Endothelial cell of umbilical vein (primary cell): ENCODE measurements around the gene BMPER. TPM values are rescaled to one million over a fixed set of nuclear protein-coding genes. Genes with fewer than 3 reads are reported as not detected.

ENCODE experiments used
- BruUV-seq: library from RNA; stranded (reverse); fragments of 400-500 nt; replicated peaks from 2 replicates; lab custom pipeline; 2021; lab: Mats Ljungman, UMichigan
- CTCF ChIA-PET: fragments of 300-600, 350-600 bp; sonication (Branson Sonifier 250); formaldehyde crosslinking; loops from one replicate; lab custom pipeline; 2021; ENCODE audit warnings: antibody characterized with exemption, inconsistent platforms; lab: Charles Lee
- POLR2A ChIA-PET: fragments of 300-600, 350-600 bp; sonication (Branson Sonifier 250); formaldehyde crosslinking; loops from one replicate; lab custom pipeline; 2021; ENCODE audit warnings: antibody characterized with exemption, inconsistent platforms; lab: Charles Lee
- DNase-seq: peaks from one replicate; pipeline ENCODE4 v3.0.0-alpha.2; 2011; ENCODE audit warnings: low read depth, low spot score
- FAIRE-seq: peaks from 2 replicates; lab custom pipeline; 2011; peaks lifted over from hg19 to GRCh38; lab: Jason Lieb, UNC
- H2AFZ ChIP-seq: 2 replicates; pipeline ENCODE4 v1.6.0; 2012; ENCODE audit warnings: low read depth, low read length, control low read depth, inconsistent platforms
- H3K27ac ChIP-seq: 2 replicates; pipeline ENCODE4 v1.5.1; 2011; ENCODE audit warnings: low read depth, mild to moderate bottlenecking, control low read depth, low read length, moderate library complexity; ENCODE audit not compliant: insufficient read depth
- H3K27me3 ChIP-seq, 2 experiments: 2 replicates each; pipeline versions ENCODE4 v1.6.0 to v1.6.1; 2011; ENCODE audit warnings: low read length in 2 of 2, mixed read lengths in 1 of 2; ENCODE audit not compliant: control insufficient read depth in 2 of 2, insufficient read depth in 2 of 2
- H3K36me3 ChIP-seq, 2 experiments: 2 replicates in 1 of 2; 3 replicates in 1 of 2; pipeline ENCODE4 v1.5.1; 2011; ENCODE audit warnings: low read length in 2 of 2, mild to moderate bottlenecking in 1 of 2, moderate library complexity in 1 of 2; ENCODE audit not compliant: control insufficient read depth in 2 of 2, insufficient read depth in 2 of 2; ENCODE audit errors: extremely low read depth in 1 of 2
- H3K4me1 ChIP-seq: 3 replicates; pipeline ENCODE4 v1.5.1; 2011; ENCODE audit warnings: mild to moderate bottlenecking, low read length; ENCODE audit not compliant: control insufficient read depth, insufficient read depth; ENCODE audit errors: extremely low read depth
- H3K4me2 ChIP-seq: 2 replicates; pipeline ENCODE4 v1.6.1; 2011; ENCODE audit warnings: low read length, control low read depth, mixed read lengths; ENCODE audit not compliant: insufficient read depth
- H3K4me3 ChIP-seq, 3 experiments: fragments of 200-600 bp in 1 of 3; sonication (generic), shearing (Covaris generic) in 1 of 3; replicated peaks in 1 of 3; 2 replicates each; pipeline ENCODE4 v1.5.1; 2011 to 2016; ENCODE audit warnings: control low read depth in 3 of 3, low read length in 3 of 3, mild to moderate bottlenecking in 2 of 3, inconsistent platforms in 1 of 3, low read depth in 1 of 3, moderate library complexity in 1 of 3; ENCODE audit not compliant: insufficient read depth in 1 of 3
- H3K79me2 ChIP-seq: 2 replicates; pipeline ENCODE4 v1.6.0; 2012; ENCODE audit warnings: low read length, inconsistent platforms; ENCODE audit not compliant: control insufficient read depth, insufficient read depth
- H3K9ac ChIP-seq: replicated peaks from 2 replicates; pipeline ENCODE3; 2011; ENCODE audit warnings: low read length, control low read depth; ENCODE audit not compliant: insufficient read depth; ENCODE audit errors: extremely low read depth
- H3K9me1 ChIP-seq: replicated peaks from 3 replicates; pipeline ENCODE4 v1.6.0; 2011; ENCODE audit warnings: mild to moderate bottlenecking, low read length; ENCODE audit not compliant: control insufficient read depth, insufficient read depth; ENCODE audit errors: extremely low read depth
- H3K9me3 ChIP-seq: replicated peaks from 2 replicates; pipeline ENCODE4 v1.5.1; 2012; ENCODE audit warnings: low read length, inconsistent platforms; ENCODE audit not compliant: control insufficient read depth, insufficient read depth
- H4K20me1 ChIP-seq: replicated peaks from 2 replicates; pipeline ENCODE3; 2011; ENCODE audit warnings: mild to moderate bottlenecking, low read length; ENCODE audit not compliant: control insufficient read depth, insufficient read depth; ENCODE audit errors: extremely low read depth
- EZH2 ChIP-seq: IDR thresholded peaks from 2 replicates; pipeline ENCODE4 v1.6.1; 2012; ENCODE audit warnings: borderline replicate concordance, low read depth, mild to moderate bottlenecking, moderate library complexity, low read length, inconsistent platforms; ENCODE audit not compliant: severe bottlenecking
- FOS ChIP-seq: IDR thresholded peaks from 2 replicates; pipeline ENCODE4 v1.6.1; 2011; ENCODE audit warnings: mild to moderate bottlenecking, low read length, moderate library complexity, borderline replicate concordance; ENCODE audit not compliant: insufficient read depth
- GATA2 ChIP-seq: IDR thresholded peaks from 2 replicates; pipeline ENCODE4 v1.7.0; 2011; ENCODE audit warnings: low read depth, mild to moderate bottlenecking, moderate library complexity, mixed read lengths, low read length; ENCODE audit not compliant: insufficient read length, insufficient read depth
- JUN ChIP-seq: IDR thresholded peaks from 2 replicates; pipeline ENCODE4 v1.6.1; 2011; ENCODE audit warnings: borderline replicate concordance, low read depth; ENCODE audit not compliant: insufficient read length, insufficient read depth
- MYC ChIP-seq: IDR thresholded peaks from one replicate; pipeline ENCODE4 v1.6.1; 2011; ENCODE audit warnings: mild to moderate bottlenecking, low read depth, low read length
- POLR2A ChIP-seq: IDR thresholded peaks from 2 replicates; pipeline ENCODE4 v1.6.1; 2012; ENCODE audit warnings: low read depth, mild to moderate bottlenecking, control low read depth, low read length
- POLR2AphosphoS5 ChIP-seq: IDR thresholded peaks from 2 replicates; pipeline ENCODE4 v1.6.1; 2012; ENCODE audit warnings: low read depth, mild to moderate bottlenecking, control low read depth, low read length, moderate library complexity; ENCODE audit not compliant: insufficient read depth
- dilution Hi-C: fragments of 300-500 bp; cut with MboI; formaldehyde crosslinking; loops from one replicate; pipeline ENCODE4 v1.15.0; 2019; ENCODE audit warnings: low sequenced_read_pairs; ENCODE audit not compliant: extremely low pct_ligation_motif_present
- intact Hi-C: fragments of 100-400 bp; cut with micrococcal nuclease; formaldehyde crosslinking; loops from one replicate; pipeline ENCODE4 v1.10.0; 2022
- polyA plus RNA-seq, 4 experiments: library from polyadenylated mRNA; depleted of rRNA in 3 of 4; stranded (reverse) in 3 of 4; unstranded in 1 of 4; fragments of >200 nt; gene quantifications; 2 replicates each; pipeline versions ENCODE4 v1.2.1 to v1.2.3, GENCODE V29; 2011 to 2012; ENCODE audit warnings: missing spikeins in 1 of 4
- total RNA-seq: library from RNA; stranded (reverse); gene quantifications from 2 replicates; pipeline ENCODE4 v1.2.3, GENCODE V29; 2021
- TF ChIP-seq, protein P1 (sequence below), 2 donors: IDR thresholded peaks; 1 replicate in 1 of 2; 2 replicates in 1 of 2; pipeline ENCODE4 v1.5.1; 2011; ENCODE audit warnings: low read length in 2 of 2, mild to moderate bottlenecking in 2 of 2, moderate library complexity in 2 of 2, control low read depth in 1 of 2, inconsistent platforms in 1 of 2, low read depth in 1 of 2; ENCODE audit not compliant: insufficient read depth in 1 of 2; ENCODE audit errors: extremely low read depth in 1 of 2
- TF ChIP-seq, protein P2 (sequence below): IDR thresholded peaks from 2 replicates; pipeline ENCODE4 v1.6.1; 2011; ENCODE audit not compliant: insufficient read depth, insufficient read length

The BMPER gene
- total and polyA plus RNA-seq, 2 donors (not counting 3 experiments of a cell fraction or from before 2014, with no cell fraction given), result 0.10 to 0.13 TPM

DNA sequence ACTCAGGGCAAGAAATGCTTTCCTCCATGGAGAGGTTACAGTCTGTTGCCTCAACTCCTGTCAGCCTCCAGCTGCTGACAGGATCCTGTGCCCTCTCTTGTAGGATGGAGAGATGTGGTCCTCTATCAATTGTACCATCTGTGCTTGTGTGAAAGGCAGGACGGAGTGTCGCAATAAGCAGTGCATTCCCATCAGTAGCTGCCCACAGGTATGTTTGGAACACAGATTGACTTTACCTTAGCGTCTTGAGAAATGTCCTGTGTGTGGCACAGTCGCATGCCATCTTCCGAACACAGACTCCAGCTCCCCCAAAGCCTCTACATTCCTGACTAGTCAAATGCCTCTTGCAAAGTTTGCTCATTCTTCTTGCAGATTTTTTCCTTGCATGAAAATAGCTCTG is 152.6 kb downstream of the BMPER start:
- Histone ChIP-seq H3K36me3 (no peaks in the 10 kb centered on the region), H3K4me2 (no peak overlapping the region), H3K79me2 (no peaks in the 10 kb centered on the region), H3K4me3 (no peak overlapping the region), H3K4me1 (peaks cover 5% of the 10 kb centered on the region), H3K9me3 (no peaks in the 10 kb centered on the region), H2AFZ (no peak overlapping the region), H3K27me3 (no peaks in the 10 kb centered on the region), H3K9me1 (no peaks in the 10 kb centered on the region), H3K27ac (no peak overlapping the region), H4K20me1 (no peaks in the 10 kb centered on the region), H3K9ac (no peak overlapping the region)
- BruUV-seq, result no TSS peak
- dilution Hi-C loops (no loop called here), intact Hi-C loops (no loop called here)
- DNase-seq (no peak), FAIRE-seq (no peak)
- CTCF ChIA-PET, result interaction anchor here (0.5 to 1.3 kb wide), 4 partner anchors 13 to 107 kb away, joined by 3 read pairs; no protein-coding TSS in a partner anchor
- POLR2A ChIA-PET, result no interaction called here
- TF ChIP-seq JUN (no peak), EZH2 (no peak), MYC (no peak), POLR2A (no peak), POLR2AphosphoS5 (no peak), GATA2 (no peak), FOS (no peak)
- TF ChIP-seq, protein P1, sequence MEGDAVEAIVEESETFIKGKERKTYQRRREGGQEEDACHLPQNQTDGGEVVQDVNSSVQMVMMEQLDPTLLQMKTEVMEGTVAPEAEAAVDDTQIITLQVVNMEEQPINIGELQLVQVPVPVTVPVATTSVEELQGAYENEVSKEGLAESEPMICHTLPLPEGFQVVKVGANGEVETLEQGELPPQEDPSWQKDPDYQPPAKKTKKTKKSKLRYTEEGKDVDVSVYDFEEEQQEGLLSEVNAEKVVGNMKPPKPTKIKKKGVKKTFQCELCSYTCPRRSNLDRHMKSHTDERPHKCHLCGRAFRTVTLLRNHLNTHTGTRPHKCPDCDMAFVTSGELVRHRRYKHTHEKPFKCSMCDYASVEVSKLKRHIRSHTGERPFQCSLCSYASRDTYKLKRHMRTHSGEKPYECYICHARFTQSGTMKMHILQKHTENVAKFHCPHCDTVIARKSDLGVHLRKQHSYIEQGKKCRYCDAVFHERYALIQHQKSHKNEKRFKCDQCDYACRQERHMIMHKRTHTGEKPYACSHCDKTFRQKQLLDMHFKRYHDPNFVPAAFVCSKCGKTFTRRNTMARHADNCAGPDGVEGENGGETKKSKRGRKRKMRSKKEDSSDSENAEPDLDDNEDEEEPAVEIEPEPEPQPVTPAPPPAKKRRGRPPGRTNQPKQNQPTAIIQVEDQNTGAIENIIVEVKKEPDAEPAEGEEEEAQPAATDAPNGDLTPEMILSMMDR (IDR thresholded peaks at IDR 0.05; ENCODE audit: extremely low read depth in 1 of 2, insufficient read depth in 1 of 2, low read depth in 1 of 2, low read length in 2 of 2), result no peak
- TF ChIP-seq, protein P2, sequence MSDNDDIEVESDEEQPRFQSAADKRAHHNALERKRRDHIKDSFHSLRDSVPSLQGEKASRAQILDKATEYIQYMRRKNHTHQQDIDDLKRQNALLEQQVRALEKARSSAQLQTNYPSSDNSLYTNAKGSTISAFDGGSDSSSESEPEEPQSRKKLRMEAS, result no peak
